ENCODE data around the gene ABHD14A. TPM values are rescaled to one million over a fixed set of nuclear protein-coding genes. Genes with fewer than 3 reads are reported as not detected.

ABHD14A gene
- total RNA-seq, 2 experiments from 2014 or later: 7.5 to 8.9 TPM

GRCh38 chr3:51977446-51978142 is 2.7 kb downstream of the ABHD14A start:
- H3K79me2 ChIP-seq (ENCODE audit: insufficient read depth, low read depth, low read length): no peaks in the 10 kb centered on the region
- peaks cover 31% of the 10 kb centered on the region for H3K4me1 ChIP-seq (ENCODE audit: insufficient read depth, low read length, poor library complexity, severe bottlenecking)
- no peak overlapping the region for H3K4me3 ChIP-seq (ENCODE audit: low read depth, low read length, poor library complexity, severe bottlenecking)
- peak; percentile 30 for DNase-seq (ENCODE audit: low spot score)
- H3K36me3 ChIP-seq (ENCODE audit: insufficient read depth, low read length): no peaks in the 10 kb centered on the region
- intact Hi-C loops (cut with micrococcal nuclease; ENCODE audit: unreplicated experiment): no loop called here
- ChIA-PET CTCF (ENCODE audit: unreplicated experiment) (no interaction called here), POLR2A (no interaction called here)
- H3K9me2 ChIP-seq (ENCODE audit: insufficient read depth, low read length): no peaks in the 10 kb centered on the region
- H3K4me2 ChIP-seq (ENCODE audit: low read length): peak overlapping the region; percentile 2; the same call in 1 of the 2 replicates
- no TSS peak for BruUV-seq (replicated peaks)
- H3K27ac ChIP-seq (ENCODE audit: low read depth, low read length, poor library complexity, severe bottlenecking): no peak overlapping the region
- TF ChIP-seq CTCF (conservative IDR thresholded peaks at IDR 0.05; ENCODE audit: low read length): no peak
- TF ChIP-seq EZH2phosphoT487 (IDR thresholded peaks at IDR 0.05; ENCODE audit: borderline replicate concordance, low read depth, low read length): no peak
- H4K20me1 ChIP-seq (ENCODE audit: insufficient read depth, low read length): no peaks in the 10 kb centered on the region
- H2AFZ ChIP-seq (ENCODE audit: low read length): no peak overlapping the region
- H3K9me3 ChIP-seq (ENCODE audit: low read length): no peaks in the 10 kb centered on the region

GRCh38 chr3:51978143-51978502 is 3.3 kb downstream of the ABHD14A start:
- H3K4me2 ChIP-seq (ENCODE audit: low read length): no peak overlapping the region
- TF ChIP-seq EZH2phosphoT487 (IDR thresholded peaks at IDR 0.05; ENCODE audit: borderline replicate concordance, low read depth, low read length): no peak
- no peak for TF ChIP-seq CTCF (conservative IDR thresholded peaks at IDR 0.05; ENCODE audit: low read length)
- no TSS peak for BruUV-seq (replicated peaks)
- H3K4me3 ChIP-seq (ENCODE audit: low read depth, low read length, poor library complexity, severe bottlenecking): no peak overlapping the region
- ChIA-PET CTCF (ENCODE audit: unreplicated experiment) (no interaction called here), POLR2A (interaction anchor here (1.0 kb wide), 1 partner anchor 15 kb away, joined by 3 read pairs; no protein-coding TSS in a partner anchor)
- no peaks in the 10 kb centered on the region for H4K20me1 ChIP-seq (ENCODE audit: insufficient read depth, low read length)
- H3K9me3 ChIP-seq (ENCODE audit: low read length): no peaks in the 10 kb centered on the region
- DNase-seq (ENCODE audit: low spot score): no peak
- H3K27ac ChIP-seq (ENCODE audit: low read depth, low read length, poor library complexity, severe bottlenecking): no peak overlapping the region
- H3K9me2 ChIP-seq (ENCODE audit: insufficient read depth, low read length): no peaks in the 10 kb centered on the region
- no peaks in the 10 kb centered on the region for H3K36me3 ChIP-seq (ENCODE audit: insufficient read depth, low read length)
- H2AFZ ChIP-seq (ENCODE audit: low read length): no peak overlapping the region
- no peaks in the 10 kb centered on the region for H3K79me2 ChIP-seq (ENCODE audit: insufficient read depth, low read depth, low read length)
- intact Hi-C loops (cut with micrococcal nuclease; ENCODE audit: unreplicated experiment): no loop called here
- H3K4me1 ChIP-seq (ENCODE audit: insufficient read depth, low read length, poor library complexity, severe bottlenecking): peaks cover 37% of the 10 kb centered on the region

GRCh38 chr3:51980253-51980652 is 5.4 kb downstream of the ABHD14A start:
- Histone ChIP-seq H3K4me1 (ENCODE audit: insufficient read depth, low read length, poor library complexity, severe bottlenecking) (peaks cover 26% of the 10 kb centered on the region), H3K4me3 (ENCODE audit: low read depth, low read length, poor library complexity, severe bottlenecking) (no peak overlapping the region), H3K27ac (ENCODE audit: low read depth, low read length, poor library complexity, severe bottlenecking) (no peak overlapping the region), H3K79me2 (ENCODE audit: insufficient read depth, low read depth, low read length) (no peaks in the 10 kb centered on the region), H3K9me3 (ENCODE audit: low read length) (no peaks in the 10 kb centered on the region), H2AFZ (ENCODE audit: low read length) (no peak overlapping the region), H3K4me2 (ENCODE audit: low read length) (no peak overlapping the region), H3K36me3 (ENCODE audit: insufficient read depth, low read length) (no peaks in the 10 kb centered on the region), H3K9me2 (ENCODE audit: insufficient read depth, low read length) (no peaks in the 10 kb centered on the region), H4K20me1 (ENCODE audit: insufficient read depth, low read length) (no peaks in the 10 kb centered on the region)
- no TSS peak for BruUV-seq (replicated peaks)
- POLR2A ChIA-PET: no interaction called here
- intact Hi-C loops (cut with micrococcal nuclease; ENCODE audit: unreplicated experiment): no loop called here
- CTCF ChIA-PET (ENCODE audit: unreplicated experiment): no interaction called here
- DNase-seq (ENCODE audit: low spot score): no peak
- TF ChIP-seq EZH2phosphoT487 (IDR thresholded peaks at IDR 0.05; ENCODE audit: borderline replicate concordance, low read depth, low read length): no peak
- no peak for TF ChIP-seq CTCF (conservative IDR thresholded peaks at IDR 0.05; ENCODE audit: low read length)

Data from OCI-LY7 (cell line).